Astrocyte (in vitro differentiated cells and primary cell): Measurements from ENCODE around the gene SLC66A2.
"Not testable (repeated sequence)": the region's sequence is repeated elsewhere in the genome, so short reads cannot be mapped to it uniquely, and the experiment has no call there.

Source experiments
- EZH2 ChIP-seq: IDR thresholded peaks from 2 replicates; pipeline ENCODE4 v1.6.1; 2012; ENCODE audit warnings: mild to moderate bottlenecking, low read length, inconsistent platforms; ENCODE audit not compliant: insufficient read depth
- TF ChIP-seq, protein P1 (sequence below): IDR thresholded peaks from 2 replicates; pipeline ENCODE4 v1.5.1; 2011; ENCODE audit warnings: low read depth, mild to moderate bottlenecking, inconsistent platforms, low read length, moderate library complexity; ENCODE audit not compliant: insufficient read depth

DNA sequence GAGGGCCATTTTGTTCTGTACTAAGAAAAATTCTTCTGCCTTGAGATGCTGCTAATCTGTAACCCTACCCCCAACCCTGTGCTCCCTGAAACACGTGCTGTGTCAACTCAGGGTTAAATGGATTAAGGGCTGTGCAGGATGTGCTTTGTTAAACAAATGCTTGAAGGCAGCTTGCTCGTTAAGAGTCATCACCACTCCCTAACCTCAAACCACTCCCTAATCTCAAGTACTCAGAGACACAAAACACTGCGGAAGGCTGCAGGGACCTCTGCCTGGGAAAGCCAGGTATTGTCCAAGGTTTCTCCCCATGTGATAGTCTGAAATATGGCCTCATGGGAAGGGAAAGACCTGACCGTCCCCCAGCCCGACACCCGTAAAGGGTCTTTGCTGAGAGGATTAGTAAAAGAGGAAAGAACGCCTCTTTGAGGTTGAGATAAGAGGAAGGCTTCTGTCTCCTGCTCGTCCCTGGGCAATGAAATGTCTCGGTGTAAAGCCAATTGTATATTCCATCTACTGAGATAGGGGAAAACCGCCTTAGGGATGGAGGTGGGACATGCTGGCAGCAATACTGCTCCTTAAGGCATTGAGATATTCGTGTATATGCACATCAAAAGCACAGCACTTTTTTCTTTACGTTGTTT lies 8.8 kb upstream of the SLC66A2 start:
- TF ChIP-seq, protein P1, sequence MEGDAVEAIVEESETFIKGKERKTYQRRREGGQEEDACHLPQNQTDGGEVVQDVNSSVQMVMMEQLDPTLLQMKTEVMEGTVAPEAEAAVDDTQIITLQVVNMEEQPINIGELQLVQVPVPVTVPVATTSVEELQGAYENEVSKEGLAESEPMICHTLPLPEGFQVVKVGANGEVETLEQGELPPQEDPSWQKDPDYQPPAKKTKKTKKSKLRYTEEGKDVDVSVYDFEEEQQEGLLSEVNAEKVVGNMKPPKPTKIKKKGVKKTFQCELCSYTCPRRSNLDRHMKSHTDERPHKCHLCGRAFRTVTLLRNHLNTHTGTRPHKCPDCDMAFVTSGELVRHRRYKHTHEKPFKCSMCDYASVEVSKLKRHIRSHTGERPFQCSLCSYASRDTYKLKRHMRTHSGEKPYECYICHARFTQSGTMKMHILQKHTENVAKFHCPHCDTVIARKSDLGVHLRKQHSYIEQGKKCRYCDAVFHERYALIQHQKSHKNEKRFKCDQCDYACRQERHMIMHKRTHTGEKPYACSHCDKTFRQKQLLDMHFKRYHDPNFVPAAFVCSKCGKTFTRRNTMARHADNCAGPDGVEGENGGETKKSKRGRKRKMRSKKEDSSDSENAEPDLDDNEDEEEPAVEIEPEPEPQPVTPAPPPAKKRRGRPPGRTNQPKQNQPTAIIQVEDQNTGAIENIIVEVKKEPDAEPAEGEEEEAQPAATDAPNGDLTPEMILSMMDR: not testable (repeated sequence)
- TF ChIP-seq EZH2: not testable (repeated sequence)
